Endothelial cell of umbilical vein (primary cell): ENCODE data around the gene ANKRD23. TPM values are rescaled to one million over a fixed set of nuclear protein-coding genes. Genes with fewer than 3 reads are reported as not detected.

Experiments
- BruUV-seq: library from RNA; stranded (reverse); fragments of 400-500 nt; replicated peaks from 2 replicates; lab custom pipeline; 2021; lab: Mats Ljungman, UMichigan
- CTCF ChIA-PET: fragments of 300-600, 350-600 bp; sonication (Branson Sonifier 250); formaldehyde crosslinking; loops from one replicate; lab custom pipeline; 2021; ENCODE audit warnings: antibody characterized with exemption, inconsistent platforms; lab: Charles Lee
- POLR2A ChIA-PET: fragments of 300-600, 350-600 bp; sonication (Branson Sonifier 250); formaldehyde crosslinking; loops from one replicate; lab custom pipeline; 2021; ENCODE audit warnings: antibody characterized with exemption, inconsistent platforms; lab: Charles Lee
- DNase-seq: peaks from one replicate; pipeline ENCODE4 v3.0.0-alpha.2; 2011; ENCODE audit warnings: low read depth, low spot score
- FAIRE-seq: peaks from 2 replicates; lab custom pipeline; 2011; peaks lifted over from hg19 to GRCh38; lab: Jason Lieb, UNC
- H2AFZ ChIP-seq: 2 replicates; pipeline ENCODE4 v1.6.0; 2012; ENCODE audit warnings: low read depth, low read length, control low read depth, inconsistent platforms
- H3K27ac ChIP-seq: 2 replicates; pipeline ENCODE4 v1.5.1; 2011; ENCODE audit warnings: low read depth, mild to moderate bottlenecking, control low read depth, low read length, moderate library complexity; ENCODE audit not compliant: insufficient read depth
- H3K27me3 ChIP-seq, 2 experiments: 2 replicates each; pipeline versions ENCODE4 v1.6.0 to v1.6.1; 2011; ENCODE audit warnings: low read length in 2 of 2, mixed read lengths in 1 of 2; ENCODE audit not compliant: control insufficient read depth in 2 of 2, insufficient read depth in 2 of 2
- H3K36me3 ChIP-seq, 2 experiments: 2 replicates in 1 of 2; 3 replicates in 1 of 2; pipeline ENCODE4 v1.5.1; 2011; ENCODE audit warnings: low read length in 2 of 2, mild to moderate bottlenecking in 1 of 2, moderate library complexity in 1 of 2; ENCODE audit not compliant: control insufficient read depth in 2 of 2, insufficient read depth in 2 of 2; ENCODE audit errors: extremely low read depth in 1 of 2
- H3K4me1 ChIP-seq: 3 replicates; pipeline ENCODE4 v1.5.1; 2011; ENCODE audit warnings: mild to moderate bottlenecking, low read length; ENCODE audit not compliant: control insufficient read depth, insufficient read depth; ENCODE audit errors: extremely low read depth
- H3K4me2 ChIP-seq: 2 replicates; pipeline ENCODE4 v1.6.1; 2011; ENCODE audit warnings: low read length, control low read depth, mixed read lengths; ENCODE audit not compliant: insufficient read depth
- H3K4me3 ChIP-seq, 3 experiments: fragments of 200-600 bp in 1 of 3; sonication (generic), shearing (Covaris generic) in 1 of 3; replicated peaks in 1 of 3; 2 replicates each; pipeline ENCODE4 v1.5.1; 2011 to 2016; ENCODE audit warnings: control low read depth in 3 of 3, low read length in 3 of 3, mild to moderate bottlenecking in 2 of 3, inconsistent platforms in 1 of 3, low read depth in 1 of 3, moderate library complexity in 1 of 3; ENCODE audit not compliant: insufficient read depth in 1 of 3
- H3K79me2 ChIP-seq: 2 replicates; pipeline ENCODE4 v1.6.0; 2012; ENCODE audit warnings: low read length, inconsistent platforms; ENCODE audit not compliant: control insufficient read depth, insufficient read depth
- H3K9ac ChIP-seq: replicated peaks from 2 replicates; pipeline ENCODE3; 2011; ENCODE audit warnings: low read length, control low read depth; ENCODE audit not compliant: insufficient read depth; ENCODE audit errors: extremely low read depth
- H3K9me1 ChIP-seq: replicated peaks from 3 replicates; pipeline ENCODE4 v1.6.0; 2011; ENCODE audit warnings: mild to moderate bottlenecking, low read length; ENCODE audit not compliant: control insufficient read depth, insufficient read depth; ENCODE audit errors: extremely low read depth
- H3K9me3 ChIP-seq: replicated peaks from 2 replicates; pipeline ENCODE4 v1.5.1; 2012; ENCODE audit warnings: low read length, inconsistent platforms; ENCODE audit not compliant: control insufficient read depth, insufficient read depth
- H4K20me1 ChIP-seq: replicated peaks from 2 replicates; pipeline ENCODE3; 2011; ENCODE audit warnings: mild to moderate bottlenecking, low read length; ENCODE audit not compliant: control insufficient read depth, insufficient read depth; ENCODE audit errors: extremely low read depth
- CTCF ChIP-seq, 2 donors: IDR thresholded peaks; 1 replicate in 1 of 2; 2 replicates in 1 of 2; pipeline ENCODE4 v1.5.1; 2011; ENCODE audit warnings: low read length in 2 of 2, mild to moderate bottlenecking in 2 of 2, moderate library complexity in 2 of 2, control low read depth in 1 of 2, inconsistent platforms in 1 of 2, low read depth in 1 of 2; ENCODE audit not compliant: insufficient read depth in 1 of 2; ENCODE audit errors: extremely low read depth in 1 of 2
- EZH2 ChIP-seq: IDR thresholded peaks from 2 replicates; pipeline ENCODE4 v1.6.1; 2012; ENCODE audit warnings: borderline replicate concordance, low read depth, mild to moderate bottlenecking, moderate library complexity, low read length, inconsistent platforms; ENCODE audit not compliant: severe bottlenecking
- FOS ChIP-seq: IDR thresholded peaks from 2 replicates; pipeline ENCODE4 v1.6.1; 2011; ENCODE audit warnings: mild to moderate bottlenecking, low read length, moderate library complexity, borderline replicate concordance; ENCODE audit not compliant: insufficient read depth
- GATA2 ChIP-seq: IDR thresholded peaks from 2 replicates; pipeline ENCODE4 v1.7.0; 2011; ENCODE audit warnings: low read depth, mild to moderate bottlenecking, moderate library complexity, mixed read lengths, low read length; ENCODE audit not compliant: insufficient read length, insufficient read depth
- JUN ChIP-seq: IDR thresholded peaks from 2 replicates; pipeline ENCODE4 v1.6.1; 2011; ENCODE audit warnings: borderline replicate concordance, low read depth; ENCODE audit not compliant: insufficient read length, insufficient read depth
- MAX ChIP-seq: IDR thresholded peaks from 2 replicates; pipeline ENCODE4 v1.6.1; 2011; ENCODE audit not compliant: insufficient read depth, insufficient read length
- MYC ChIP-seq: IDR thresholded peaks from one replicate; pipeline ENCODE4 v1.6.1; 2011; ENCODE audit warnings: mild to moderate bottlenecking, low read depth, low read length
- POLR2A ChIP-seq: IDR thresholded peaks from 2 replicates; pipeline ENCODE4 v1.6.1; 2012; ENCODE audit warnings: low read depth, mild to moderate bottlenecking, control low read depth, low read length
- POLR2AphosphoS5 ChIP-seq: IDR thresholded peaks from 2 replicates; pipeline ENCODE4 v1.6.1; 2012; ENCODE audit warnings: low read depth, mild to moderate bottlenecking, control low read depth, low read length, moderate library complexity; ENCODE audit not compliant: insufficient read depth
- dilution Hi-C: fragments of 300-500 bp; cut with MboI; formaldehyde crosslinking; loops from one replicate; pipeline ENCODE4 v1.15.0; 2019; ENCODE audit warnings: low sequenced_read_pairs; ENCODE audit not compliant: extremely low pct_ligation_motif_present
- intact Hi-C: fragments of 100-400 bp; cut with micrococcal nuclease; formaldehyde crosslinking; loops from one replicate; pipeline ENCODE4 v1.10.0; 2022
- microRNA counts: library from miRNA; unstranded; fragments of <30 nt; microRNA quantifications from one replicate; lab custom pipeline; 2016
- microRNA-seq: library from miRNA; unstranded; fragments of <30 nt; microRNA quantifications from one replicate; pipeline ENCODE4 v1.2.0, GENCODE V29; 2021; ENCODE audit warnings: borderline number of aligned reads, borderline replicate concordance
- polyA plus RNA-seq, 4 experiments: library from polyadenylated mRNA; depleted of rRNA in 3 of 4; stranded (reverse) in 3 of 4; unstranded in 1 of 4; fragments of >200 nt; gene quantifications; 2 replicates each; pipeline versions ENCODE4 v1.2.1 to v1.2.3, GENCODE V29; 2011 to 2012; ENCODE audit warnings: missing spikeins in 1 of 4
- small RNA-seq: library from RNA; depleted of rRNA; stranded (forward); fragments of <200 nt; gene quantifications from one replicate; pipeline ENCODE3, GENCODE V24; 2012; ENCODE audit warnings: low replicate concordance, low read depth; ENCODE audit not compliant: insufficient read depth, insufficient read length
- total RNA-seq: library from RNA; stranded (reverse); gene quantifications from 2 replicates; pipeline ENCODE4 v1.2.3, GENCODE V29; 2021

ANKRD23 gene
- total and polyA plus RNA-seq, 2 donors (not counting 3 experiments of a cell fraction or from before 2014, with no cell fraction given) = 1.7 to 3.6 TPM

GRCh38 chr2:96788442-96789244 lies 55.2 kb downstream of the ANKRD23 start:
- CTCF ChIA-PET = interaction anchor here (1.0 kb wide), 1 partner anchor 26 kb away, joined by 3 read pairs; no protein-coding TSS in a partner anchor
- H3K9ac ChIP-seq = no peak overlapping the region
- H2AFZ ChIP-seq = no peak overlapping the region
- no peaks in the 10 kb centered on the region for H3K9me1 ChIP-seq
- no peaks in the 10 kb centered on the region for H3K9me3 ChIP-seq
- POLR2A ChIA-PET = interaction anchor here (0.7 kb wide), 1 partner anchor 115 kb away, joined by 4 read pairs; no protein-coding TSS in a partner anchor
- DNase-seq (no peak), FAIRE-seq (no peak)
- H3K4me2 ChIP-seq = no peak overlapping the region
- H3K4me3 ChIP-seq = no peak overlapping the region
- dilution Hi-C loops (no loop called here), intact Hi-C loops (no loop called here)
- no peaks in the 10 kb centered on the region for H4K20me1 ChIP-seq
- H3K36me3 ChIP-seq = no peaks in the 10 kb centered on the region
- no peaks in the 10 kb centered on the region for H3K27me3 ChIP-seq
- no TSS peak for BruUV-seq
- peaks cover 9% of the 10 kb centered on the region for H3K4me1 ChIP-seq
- no peaks in the 10 kb centered on the region for H3K79me2 ChIP-seq
- H3K27ac ChIP-seq = no peak overlapping the region
- TF ChIP-seq CTCF (IDR thresholded peaks at IDR 0.05; ENCODE audit: extremely low read depth in 1 of 2, insufficient read depth in 1 of 2, low read depth in 1 of 2, low read length in 2 of 2) (no peak), POLR2AphosphoS5 (no peak), MYC (no peak), POLR2A (no peak), MAX (no peak), GATA2 (no peak), EZH2 (no peak), JUN (no peak), FOS (no peak)

MicroRNAs encoded within 50 kb of the gene (microRNA counts, 767-probe panel; counts per million panel counts)
- microRNA hsa-miR-3127-5p (lab: Ali Mortazavi, UCI) = 723 counts per million, percentile 96 among the panel's probes with 10 or more counts

Small RNAs within 50 kb of the gene (microRNA-seq; reads per million reads assigned to microRNA genes)
- 1.2 reads per million for gene MIR3127

Small RNAs within 50 kb of the gene (small RNA-seq; reads per million reads assigned to genes)
- not detected for gene MIR3127

Other genes with a start within 250 kb of the ANKRD23 start
- 36.9 and 37.4 TPM in 2 replicates for gene KANSL3, start 205.7 kb downstream of the ANKRD23 start, total RNA-seq
- 27.5 and 27.7 TPM in 2 replicates for gene KANSL3, start 205.7 kb downstream of the ANKRD23 start, polyA plus RNA-seq
- not detected in 2 replicates for gene FER1L5, start 201.3 kb downstream of the ANKRD23 start, total RNA-seq
- not detected in 2 replicates for gene FER1L5, start 201.3 kb downstream of the ANKRD23 start, polyA plus RNA-seq
- gene LMAN2L, start 104.0 kb downstream of the ANKRD23 start, total RNA-seq = 15.4 and 18.2 TPM in 2 replicates
- 20.5 and 21.2 TPM in 2 replicates for gene LMAN2L, start 104.0 kb downstream of the ANKRD23 start, polyA plus RNA-seq
- 5.3 TPM in 2 replicates for gene CNNM4, start 83.1 kb downstream of the ANKRD23 start, total RNA-seq
- 4.7 and 5.3 TPM in 2 replicates for gene CNNM4, start 83.1 kb downstream of the ANKRD23 start, polyA plus RNA-seq
- 13.0 and 13.5 TPM in 2 replicates for gene CNNM3, start 27.8 kb downstream of the ANKRD23 start, total RNA-seq
- 14.9 and 16.4 TPM in 2 replicates for gene CNNM3, start 27.8 kb downstream of the ANKRD23 start, polyA plus RNA-seq
- gene ANKRD39, start 14.0 kb upstream of the ANKRD23 start, total RNA-seq = 12.0 and 14.7 TPM in 2 replicates
- gene ANKRD39, start 14.0 kb upstream of the ANKRD23 start, polyA plus RNA-seq = 17.9 and 20.4 TPM in 2 replicates
- 13.1 and 17.3 TPM in 2 replicates for gene SEMA4C, start 26.1 kb upstream of the ANKRD23 start, total RNA-seq
- 16.4 and 18.0 TPM in 2 replicates for gene SEMA4C, start 26.1 kb upstream of the ANKRD23 start, polyA plus RNA-seq
- gene FAM178B, start 142.6 kb upstream of the ANKRD23 start, total RNA-seq = not detected in 2 replicates
- not detected in 2 replicates for gene FAM178B, start 142.6 kb upstream of the ANKRD23 start, polyA plus RNA-seq